Tibial artery (tissue), 4 donors: Measurements from ENCODE around the gene PCNX1.

Source experiments
- DNase-seq, 2 donors: peaks; one replicate each; pipeline ENCODE4 v3.0.0-alpha.2; 2019
- H3K27ac ChIP-seq, 2 donors: fragments of 200-600 bp; sonication (generic) in 1 of 2; 1 replicate in 1 of 2; 2 replicates in 1 of 2; pipeline ENCODE4 v1.5.1; 2018 to 2019; ENCODE audit warnings: mild to moderate bottlenecking in 1 of 2
- H3K27me3 ChIP-seq, 2 donors: fragments of 200-600 bp; sonication (generic) in 1 of 2; one replicate each; pipeline versions ENCODE4 v1.5.1 to v1.6.0; 2016 to 2019
- H3K36me3 ChIP-seq, 3 donors: fragments of 200-600 bp; sonication (generic) in 2 of 3; one replicate each; pipeline ENCODE4 v1.5.1; 2016 to 2019; ENCODE audit warnings: mild to moderate bottlenecking in 2 of 3
- H3K4me1 ChIP-seq, 4 donors: fragments of 200-600 bp; sonication (generic) in 2 of 4; 1 replicate in 3 of 4; 2 replicates in 1 of 4; pipeline ENCODE4 v1.5.1; 2016 to 2019
- H3K4me3 ChIP-seq, 2 donors: fragments of 200-600 bp; sonication (generic) in 1 of 2; 1 replicate in 1 of 2; 2 replicates in 1 of 2; pipeline ENCODE4 v1.5.1; 2018 to 2019; ENCODE audit warnings: mild to moderate bottlenecking in 2 of 2
- H3K9me3 ChIP-seq, 3 donors: fragments of 200-600 bp; sonication (generic) in 1 of 3; one replicate each; pipeline ENCODE4 v1.5.1; 2016 to 2019
- intact Hi-C: fragments of 100-400 bp; cut with DNase I; formaldehyde crosslinking; loops from one replicate; pipeline ENCODE4 v1.15.0; 2023; ENCODE audit warnings: low total_unique reads
- TF ChIP-seq, protein P1 (sequence below), 2 experiments: fragments of 200-600 bp in 1 of 2; fragments of 450-650 bp in 1 of 2; IDR thresholded peaks; one replicate each; pipeline ENCODE4 v1.5.1; 2017 to 2019; ENCODE audit warnings: antibody characterized with exemption in 2 of 2, mild to moderate bottlenecking in 1 of 2, moderate library complexity in 1 of 2

Gene PCNX1

GRCh38 chr14:70947739-70948138 is 40.5 kb downstream of the PCNX1 start:
- no peak for DNase-seq
- Histone ChIP-seq H3K27ac (no peak overlapping the region), H3K27me3 (no peaks in the 10 kb centered on the region), H3K4me3 (no peak overlapping the region), H3K4me1 (no peaks in the 10 kb centered on the region), H3K9me3 (peaks cover 0 to 13% (median 8%) of the 10 kb centered on the region in 3 donors), H3K36me3 (peaks cover 30 to 51% (median 31%) of the 10 kb centered on the region in 3 donors)
- TF ChIP-seq, protein P1, sequence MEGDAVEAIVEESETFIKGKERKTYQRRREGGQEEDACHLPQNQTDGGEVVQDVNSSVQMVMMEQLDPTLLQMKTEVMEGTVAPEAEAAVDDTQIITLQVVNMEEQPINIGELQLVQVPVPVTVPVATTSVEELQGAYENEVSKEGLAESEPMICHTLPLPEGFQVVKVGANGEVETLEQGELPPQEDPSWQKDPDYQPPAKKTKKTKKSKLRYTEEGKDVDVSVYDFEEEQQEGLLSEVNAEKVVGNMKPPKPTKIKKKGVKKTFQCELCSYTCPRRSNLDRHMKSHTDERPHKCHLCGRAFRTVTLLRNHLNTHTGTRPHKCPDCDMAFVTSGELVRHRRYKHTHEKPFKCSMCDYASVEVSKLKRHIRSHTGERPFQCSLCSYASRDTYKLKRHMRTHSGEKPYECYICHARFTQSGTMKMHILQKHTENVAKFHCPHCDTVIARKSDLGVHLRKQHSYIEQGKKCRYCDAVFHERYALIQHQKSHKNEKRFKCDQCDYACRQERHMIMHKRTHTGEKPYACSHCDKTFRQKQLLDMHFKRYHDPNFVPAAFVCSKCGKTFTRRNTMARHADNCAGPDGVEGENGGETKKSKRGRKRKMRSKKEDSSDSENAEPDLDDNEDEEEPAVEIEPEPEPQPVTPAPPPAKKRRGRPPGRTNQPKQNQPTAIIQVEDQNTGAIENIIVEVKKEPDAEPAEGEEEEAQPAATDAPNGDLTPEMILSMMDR (IDR thresholded peaks at IDR 0.05): no peak
- intact Hi-C loops: no loop called here

DNA sequence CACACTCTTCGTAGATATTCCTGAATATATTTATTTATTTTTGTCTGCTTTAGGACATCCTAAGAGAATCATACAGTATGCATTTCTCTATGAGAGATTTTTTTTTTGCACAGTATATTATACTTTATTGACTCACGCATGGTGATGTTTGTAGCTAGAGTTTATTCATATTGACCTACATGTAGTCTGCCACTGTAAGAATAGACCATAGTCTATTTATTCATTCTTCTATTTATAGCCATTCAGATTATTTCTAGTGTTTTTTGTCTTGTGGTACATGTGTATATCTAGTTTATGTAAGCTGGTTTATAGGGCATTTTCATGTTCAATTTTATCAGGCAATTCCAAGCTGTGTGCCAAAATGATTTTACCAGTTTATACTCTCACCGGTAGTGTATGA is 45.2 kb downstream of the PCNX1 start:
- intact Hi-C loops: no loop called here
- H3K36me3 ChIP-seq: peaks cover 18 to 41% (median 22%) of the 10 kb centered on the region in 3 donors
- H3K27ac ChIP-seq: no peak overlapping the region
- TF ChIP-seq, protein P1 (IDR thresholded peaks at IDR 0.05): no peak
- peaks cover 0 to 8% (median 6%) of the 10 kb centered on the region in 3 donors for H3K9me3 ChIP-seq
- peaks cover 0 to 16% (median 8%) of the 10 kb centered on the region in 4 donors for H3K4me1 ChIP-seq
- no peaks in the 10 kb centered on the region for H3K27me3 ChIP-seq
- no peak overlapping the region for H3K4me3 ChIP-seq
- no peak for DNase-seq

- Histone ChIP-seq H3K27ac (no peak overlapping the region), H3K27me3 (no peaks in the 10 kb centered on the region), H3K4me3 (no peak overlapping the region), H3K9me3 (no peaks in the 10 kb centered on the region), H3K4me1 (peaks cover 0 to 16% (median 8%) of the 10 kb centered on the region in 4 donors), H3K36me3 (peaks cover 9 to 26% (median 10%) of the 10 kb centered on the region in 3 donors)
- TF ChIP-seq, protein P1 (IDR thresholded peaks at IDR 0.05): no peak
- no peak for DNase-seq
- intact Hi-C loops: no loop called here
Measured at GRCh38 chr14:70954068-70954467, 46.8 kb downstream of the PCNX1 start.

- intact Hi-C loops: loop anchor here (5.0 kb wide), 1 partner anchor 49 kb away; the partner anchor contains the start of gene PCNX1
- H3K27ac ChIP-seq: no peak overlapping the region
- DNase-seq: no peak
- H3K27me3 ChIP-seq: no peaks in the 10 kb centered on the region
- H3K4me3 ChIP-seq: no peak overlapping the region
- TF ChIP-seq, protein P1 (IDR thresholded peaks at IDR 0.05): peak; percentile 32 to 41
- H3K4me1 ChIP-seq: peaks cover 0 to 16% (median 8%) of the 10 kb centered on the region in 4 donors
- H3K36me3 ChIP-seq: peaks cover 0 to 14% (median 0%) of the 10 kb centered on the region in 3 donors
- no peaks in the 10 kb centered on the region for H3K9me3 ChIP-seq
Measured at GRCh38 chr14:70955543-70956480, 48.6 kb downstream of the PCNX1 start.

DNA sequence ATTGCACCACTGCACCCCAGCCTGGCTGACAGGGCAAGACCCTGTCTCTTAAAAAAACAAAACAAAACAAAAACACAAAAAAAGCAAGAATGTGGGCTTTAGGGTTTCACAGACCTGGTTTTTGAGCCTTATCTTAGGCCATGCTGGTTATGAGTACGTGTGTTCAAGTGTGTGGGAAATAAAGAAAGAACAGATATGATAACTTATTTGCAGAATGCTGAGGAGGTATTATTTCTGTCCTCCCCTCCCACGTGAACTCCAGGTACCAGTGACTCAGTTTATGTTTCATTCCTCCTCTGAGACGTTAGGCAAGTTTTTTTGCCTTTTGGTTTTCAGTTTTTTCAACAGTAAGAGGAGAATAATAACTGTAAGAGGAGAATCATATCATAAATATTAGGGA is 49.3 kb downstream of the PCNX1 start:
- H3K36me3 ChIP-seq: peaks cover 0 to 7% (median 0%) of the 10 kb centered on the region in 3 donors
- H3K4me1 ChIP-seq: peaks cover 0 to 16% (median 8%) of the 10 kb centered on the region in 4 donors
- no peak overlapping the region for H3K27ac ChIP-seq
- intact Hi-C loops: loop anchor here (5.0 kb wide), 1 partner anchor 49 kb away; the partner anchor contains the start of gene PCNX1
- no peak overlapping the region for H3K4me3 ChIP-seq
- TF ChIP-seq, protein P1 (IDR thresholded peaks at IDR 0.05): no peak
- H3K9me3 ChIP-seq: no peaks in the 10 kb centered on the region
- no peak for DNase-seq
- no peaks in the 10 kb centered on the region for H3K27me3 ChIP-seq
